ENCODE results near the gene ZRANB1.

Gene ZRANB1

DNA sequence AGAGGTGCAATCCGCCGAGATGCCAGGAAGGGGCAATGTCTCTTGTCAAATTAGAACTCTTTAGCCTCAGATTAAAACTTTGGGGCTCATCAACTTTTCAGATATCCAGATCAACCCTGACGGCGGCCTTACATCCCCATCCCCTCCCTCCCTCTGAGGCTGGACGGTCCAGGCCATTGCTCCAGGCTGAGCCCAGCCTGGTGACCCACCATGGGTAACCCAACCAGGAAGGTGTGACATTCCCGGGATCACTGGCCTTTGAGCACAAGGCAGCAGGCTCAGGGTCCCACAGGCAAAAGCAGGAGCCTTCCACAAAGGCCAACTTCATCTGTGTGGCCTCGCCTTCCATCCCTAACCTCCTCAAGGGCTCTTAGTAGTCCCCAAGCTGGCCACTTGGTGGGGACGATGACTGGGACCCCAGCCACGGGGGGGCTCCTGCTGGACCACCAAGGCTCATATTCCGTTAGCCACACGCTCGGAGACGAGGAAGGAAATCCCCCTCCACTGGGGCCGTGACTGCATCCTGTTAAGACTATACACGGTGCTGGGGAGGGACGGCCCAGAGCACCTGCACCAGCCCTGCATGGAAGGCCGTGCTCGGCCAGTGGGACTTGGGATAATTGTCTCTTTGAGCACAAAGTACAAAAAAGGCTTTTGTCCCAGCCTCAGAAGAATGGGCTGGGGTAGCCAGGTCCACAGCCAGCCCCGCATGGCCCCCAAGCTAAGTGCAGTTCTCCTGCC is 62.8 kb downstream of the ZRANB1 start:
- FAIRE-seq: no peak
- DNase-seq (ENCODE audit: low spot score): no peak

DNA sequence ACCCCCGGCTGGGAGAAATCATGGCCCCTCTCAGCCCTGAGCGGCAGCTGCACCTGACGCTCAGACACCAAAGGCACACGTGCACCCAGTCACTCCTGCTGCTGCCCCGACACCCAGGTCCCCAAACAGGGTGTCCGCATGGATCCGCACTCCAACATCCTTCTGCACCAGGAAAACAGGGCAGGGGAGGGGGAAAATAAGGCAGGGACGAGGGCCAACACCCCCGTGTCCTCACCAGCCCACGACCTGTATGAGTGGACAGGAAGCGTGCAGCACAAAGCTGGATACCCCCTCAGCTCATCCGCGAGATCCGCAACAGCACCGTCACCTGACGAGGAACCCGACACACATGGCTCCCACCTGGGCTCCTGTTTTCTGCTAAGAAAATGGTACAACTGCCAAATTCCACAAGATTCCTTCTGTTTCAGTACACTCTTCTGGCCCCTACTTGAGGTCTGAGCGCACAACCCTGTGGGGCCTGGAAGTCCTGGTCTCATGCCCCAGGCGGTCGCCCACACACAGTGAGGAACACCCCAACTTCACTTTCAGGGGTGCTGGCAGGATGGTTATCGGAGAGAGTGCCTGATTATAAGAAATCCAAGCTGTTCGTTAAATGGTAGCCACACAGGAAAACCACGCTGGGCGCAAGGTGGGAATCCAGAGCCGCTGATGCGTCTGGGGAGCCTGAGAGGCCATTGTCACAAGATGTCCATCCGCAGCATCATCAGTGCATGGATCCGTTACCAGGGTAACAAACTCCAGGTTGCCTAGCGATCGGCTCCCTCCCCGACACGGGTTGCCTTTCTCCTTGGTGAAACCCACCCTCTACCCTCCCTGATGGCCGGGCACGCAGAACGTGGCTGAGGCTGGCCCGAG is 63.6 kb downstream of the ZRANB1 start:
- DNase-seq (ENCODE audit: low spot score) (no peak), FAIRE-seq (no peak)

GRCh38 chr10:125006188-125006680 is 64.3 kb downstream of the ZRANB1 start:
- FAIRE-seq (no peak), DNase-seq (ENCODE audit: low spot score) (no peak)

- DNase-seq (ENCODE audit: low spot score): no peak
- no peak for FAIRE-seq
Observed at GRCh38 chr10:125006921-125007426, 65.1 kb downstream of the ZRANB1 start.

- FAIRE-seq: no peak
- DNase-seq (ENCODE audit: low spot score): no peak
Observed at GRCh38 chr10:125007436-125007835, 65.5 kb downstream of the ZRANB1 start.

GRCh38 chr10:125008689-125009638 is 67.0 kb downstream of the ZRANB1 start:
- no peak for DNase-seq (ENCODE audit: low spot score)

DNA sequence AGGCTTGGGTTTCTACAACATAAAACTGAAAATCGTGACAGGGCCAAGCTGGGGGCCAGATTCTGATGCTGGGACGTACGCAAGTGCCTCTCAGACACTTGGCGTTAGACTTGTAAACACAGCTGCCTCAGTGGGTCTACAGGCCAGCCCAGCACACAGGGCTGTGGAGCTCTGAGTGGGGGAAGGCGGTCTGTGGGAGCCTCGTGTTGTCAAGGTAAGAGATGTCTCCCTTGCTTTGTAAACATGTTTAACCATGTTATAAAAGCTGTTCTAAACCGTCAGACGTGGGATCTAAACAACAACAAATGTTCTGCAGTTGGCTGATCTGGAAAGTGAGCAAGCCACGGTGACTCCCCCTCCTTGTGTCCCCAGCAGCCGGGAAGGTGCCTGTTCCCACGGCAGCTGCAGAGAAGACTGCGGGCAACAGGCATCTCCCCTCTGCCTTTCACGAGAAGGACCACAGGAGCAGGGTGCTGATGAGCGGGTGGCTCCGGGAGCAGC is 67.8 kb downstream of the ZRANB1 start:
- DNase-seq (ENCODE audit: low spot score) (no peak), FAIRE-seq (no peak)

More at GRCh38 chr10:125008689-125009638, 67.0 kb downstream of the ZRANB1 start:
- no peak for FAIRE-seq

DNA sequence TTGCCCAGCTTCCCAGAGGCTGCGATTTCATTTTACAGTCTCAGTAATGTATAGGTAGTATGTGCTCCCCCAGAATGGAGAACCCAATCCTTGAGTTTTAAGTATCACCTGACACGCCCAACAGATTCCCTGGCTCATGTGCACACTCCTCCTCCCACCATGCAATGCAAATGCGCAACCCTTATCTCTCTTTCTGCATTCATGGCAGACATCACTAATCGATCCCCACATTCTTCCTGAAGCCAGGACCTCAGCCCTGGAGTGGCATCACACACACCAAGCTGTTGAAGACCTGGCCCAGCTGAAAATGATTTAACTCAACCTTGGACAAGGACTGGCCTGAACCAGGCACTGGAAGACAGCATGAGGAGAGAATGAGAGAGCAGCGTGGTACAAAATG is 68.4 kb downstream of the ZRANB1 start:
- FAIRE-seq: no peak
- DNase-seq (ENCODE audit: low spot score): no peak

GRCh38 chr10:125011171-125011925 is 69.4 kb downstream of the ZRANB1 start:
- DNase-seq (ENCODE audit: low spot score) (no peak), FAIRE-seq (no peak)

DNA sequence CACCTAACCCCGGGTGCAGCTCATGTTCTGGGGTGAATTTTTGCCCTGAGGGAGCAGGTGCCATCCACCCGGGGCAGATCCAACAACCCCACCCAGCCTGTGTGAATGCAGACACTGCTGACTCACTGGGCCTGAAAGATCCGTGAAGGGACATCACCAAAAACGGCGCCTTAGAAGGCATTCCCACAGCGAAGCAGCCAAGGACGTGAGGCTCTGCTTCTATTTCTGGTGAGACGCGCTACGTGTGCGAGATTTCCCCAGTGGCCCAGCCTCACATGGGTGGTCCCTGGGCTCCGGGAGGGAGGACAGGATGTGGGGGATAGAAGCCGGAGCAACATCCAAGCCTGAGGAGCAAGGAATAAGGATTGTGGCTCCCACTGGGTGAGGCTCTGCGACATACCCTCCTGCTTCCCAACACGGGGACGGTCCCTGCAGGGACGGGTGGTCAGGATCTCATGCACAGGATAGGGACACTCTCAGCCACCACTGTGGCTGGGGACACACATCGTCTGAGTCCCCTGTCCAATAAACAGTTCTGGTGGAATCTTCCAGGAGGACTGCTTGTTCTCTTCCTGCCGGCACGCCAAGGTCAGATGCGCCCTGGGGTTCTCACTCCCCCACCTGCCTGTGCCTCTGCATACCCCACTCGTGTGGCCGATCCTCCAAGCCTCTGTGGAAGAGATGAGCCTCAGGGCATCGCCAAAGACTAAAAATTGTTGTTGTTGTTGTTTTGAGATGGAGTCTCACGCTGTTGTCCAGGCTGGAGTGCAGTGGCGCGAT is 70.2 kb downstream of the ZRANB1 start:
- no peak for FAIRE-seq
- no peak for DNase-seq (ENCODE audit: low spot score)

DNA sequence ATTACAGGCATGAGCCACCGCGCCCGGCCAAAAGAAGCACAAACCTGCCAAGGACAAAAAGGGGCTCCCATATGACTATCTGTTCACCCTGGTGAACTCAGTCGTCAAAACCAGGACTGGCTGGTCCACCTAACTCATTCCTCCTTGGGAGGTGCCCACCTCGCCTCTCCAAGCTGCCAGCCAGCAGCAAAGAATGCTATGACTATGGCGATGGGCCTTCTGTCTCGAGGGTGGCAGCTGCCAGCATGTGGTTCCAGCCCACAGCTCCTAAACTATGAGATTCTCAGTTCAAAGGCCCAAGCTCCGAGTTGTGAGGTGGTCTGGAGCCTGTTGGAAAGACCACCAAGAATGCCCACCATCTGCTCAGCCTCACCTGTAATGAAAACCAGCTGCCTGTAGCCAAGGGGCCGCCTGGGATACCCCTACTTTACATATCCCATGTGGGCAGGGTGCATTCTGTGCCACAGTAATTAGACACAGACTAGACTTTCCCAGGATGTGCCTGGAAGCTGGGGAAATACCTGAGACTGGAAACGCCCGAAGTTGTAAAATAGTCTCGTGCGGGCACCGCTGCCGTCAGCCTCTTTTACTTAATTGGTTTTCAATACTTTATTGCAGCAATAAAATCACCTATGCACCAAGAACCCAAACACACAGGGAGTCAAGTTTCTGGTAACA is 71.1 kb downstream of the ZRANB1 start:
- no peak for FAIRE-seq
- DNase-seq (ENCODE audit: low spot score): no peak

- FAIRE-seq (no peak), DNase-seq (ENCODE audit: low spot score) (no peak)
Observed at GRCh38 chr10:125013529-125013872, 71.6 kb downstream of the ZRANB1 start.

DNA sequence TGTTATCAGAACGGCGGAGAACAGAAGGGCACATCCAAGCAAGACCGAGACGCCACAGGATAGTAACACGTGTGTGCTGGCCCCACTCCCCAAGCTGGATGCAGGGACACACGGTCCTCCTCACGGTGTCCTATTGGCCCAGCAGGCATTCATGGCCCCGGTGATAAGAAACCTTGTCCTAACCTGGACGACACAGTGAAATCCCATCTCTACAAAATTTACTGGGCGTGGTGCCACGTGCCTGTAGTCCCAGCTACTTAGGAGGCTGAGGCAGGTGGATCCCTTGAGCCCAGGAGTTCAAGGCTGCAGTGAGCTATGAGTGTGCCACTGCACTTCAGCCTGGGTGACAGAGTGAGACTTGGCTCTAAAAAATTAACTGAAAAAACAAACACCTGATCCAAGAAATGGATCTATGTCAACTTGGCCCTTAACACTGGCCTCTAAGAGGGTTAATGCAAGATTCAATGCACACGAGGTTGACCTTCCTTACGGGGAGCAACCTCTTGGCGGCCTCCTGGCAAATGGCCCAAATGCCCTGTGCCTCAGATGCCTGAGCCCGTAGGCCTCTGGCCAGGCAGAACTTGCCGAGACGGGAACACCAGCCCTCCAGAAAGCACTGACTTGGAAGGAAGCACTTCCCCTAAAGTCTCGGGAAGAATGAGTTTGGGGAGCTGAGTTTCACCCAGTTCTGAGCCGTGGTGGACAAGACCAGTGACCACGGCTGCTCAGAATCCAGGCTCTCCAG is 72.3 kb downstream of the ZRANB1 start:
- DNase-seq (ENCODE audit: low spot score) (no peak), FAIRE-seq (no peak)

DNA sequence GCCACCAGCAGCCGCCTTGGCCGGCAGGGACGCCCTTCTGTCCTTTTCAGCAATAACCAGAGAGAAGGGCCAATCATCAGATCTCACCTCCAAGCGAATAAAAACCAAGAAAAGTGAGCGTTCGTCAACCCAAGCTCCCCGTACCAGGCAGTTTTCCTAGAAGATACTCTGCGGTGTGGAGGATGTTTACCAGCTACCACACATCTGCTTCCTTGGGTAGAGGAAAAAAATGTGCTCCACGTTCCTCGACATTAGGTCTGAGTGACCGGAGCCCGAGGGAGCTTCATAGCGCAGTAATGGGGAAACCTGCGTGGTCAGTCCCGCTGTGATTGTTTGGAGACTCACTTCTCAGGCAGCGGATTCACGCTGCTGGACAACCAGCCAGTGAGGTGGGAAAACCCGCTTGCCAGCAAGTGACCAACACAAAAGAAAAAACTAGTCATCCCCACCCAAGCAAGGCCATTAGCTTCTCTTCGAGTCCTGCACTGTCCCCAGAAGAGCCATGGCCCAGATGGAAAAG is 73.0 kb downstream of the ZRANB1 start:
- DNase-seq (ENCODE audit: low spot score) (no peak), FAIRE-seq (no peak)

DNA sequence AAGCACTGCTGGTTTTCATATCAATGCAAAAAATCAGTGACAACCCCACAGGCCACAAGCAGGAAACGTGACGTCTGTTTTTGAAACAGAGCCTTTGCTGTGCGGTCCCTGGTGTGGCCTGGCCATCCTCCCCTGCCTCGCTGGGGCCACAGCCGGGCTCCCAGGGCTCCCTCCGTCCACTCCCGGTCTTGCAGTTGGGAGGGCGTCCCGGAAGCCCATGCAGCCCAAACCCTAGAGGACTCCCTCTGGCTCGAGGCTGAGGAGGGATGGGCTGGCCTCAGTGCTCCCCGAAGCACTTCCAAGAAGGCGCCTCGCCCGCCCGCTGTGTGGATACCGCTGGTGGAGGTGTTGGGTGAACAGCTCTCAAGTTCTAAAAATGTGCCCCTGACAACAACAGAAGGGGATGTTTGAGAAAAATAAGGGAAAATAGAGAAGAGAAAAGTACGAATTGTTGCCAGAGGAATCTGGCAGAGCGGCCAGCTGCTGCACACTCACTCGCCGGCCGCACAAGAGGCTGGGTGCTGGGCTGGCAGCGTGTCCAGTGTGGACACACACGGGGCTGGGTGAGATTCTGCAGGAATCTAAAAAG is 73.5 kb downstream of the ZRANB1 start:
- DNase-seq (ENCODE audit: low spot score): no peak
- no peak for FAIRE-seq

GRCh38 chr10:125016123-125016522 is 74.2 kb downstream of the ZRANB1 start:
- DNase-seq (ENCODE audit: low spot score): no peak
- no peak for FAIRE-seq

GRCh38 chr10:125016611-125017202 is 74.8 kb downstream of the ZRANB1 start:
- FAIRE-seq (no peak), DNase-seq (ENCODE audit: low spot score) (no peak)
